Adrenal gland (tissue), 12 donors: ENCODE data around the gene OR4D2. TPM values are rescaled to one million over a fixed set of nuclear protein-coding genes. Genes with fewer than 3 reads are reported as not detected.

Experiments used
- DNase-seq, 7 donors: peaks; one replicate each; pipeline ENCODE4 v3.0.0-alpha.2; 2019 to 2020
- H3K27ac ChIP-seq, 5 donors: fragments of 200-600 bp; sonication (generic) in 4 of 5; 1 replicate in 3 of 5; 2 replicates in 2 of 5; pipeline versions ENCODE4 v1.5.1 to v1.8.0; 2016 to 2020; ENCODE audit warnings: mild to moderate bottlenecking in 1 of 5
- H3K27me3 ChIP-seq: fragments of 200-600 bp; 2 replicates; pipeline ENCODE4 v1.8.0; 2021
- H3K36me3 ChIP-seq, 2 donors: fragments of 200-600 bp; replicated peaks in 1 of 2; 1 replicate in 1 of 2; 2 replicates in 1 of 2; pipeline versions ENCODE4 v1.5.1 to v1.8.0; 2018 to 2022
- H3K4me1 ChIP-seq, 2 donors: fragments of 200-600 bp; replicated peaks in 1 of 2; 1 replicate in 1 of 2; 2 replicates in 1 of 2; pipeline versions ENCODE4 v1.5.1 to v1.8.0; 2018 to 2021
- H3K4me3 ChIP-seq, 4 donors: fragments of 200-600 bp; sonication (generic) in 3 of 4; one replicate each; pipeline ENCODE4 v1.5.1; 2016 to 2018
- H3K9me3 ChIP-seq, 3 donors: fragments of 200-600 bp; sonication (generic) in 1 of 3; replicated peaks in 1 of 3; 1 replicate in 2 of 3; 2 replicates in 1 of 3; pipeline versions ENCODE4 v1.5.1 to v1.8.0; 2016 to 2021
- CTCF ChIP-seq, 6 experiments: fragments of 450-650 bp in 4 of 6; fragments of 200-600 bp in 2 of 6; sonication (generic) in 1 of 6; IDR thresholded peaks; 1 replicate in 5 of 6; 2 replicates in 1 of 6; pipeline versions ENCODE4 v1.5.1 to v1.8.0; 2016 to 2021; ENCODE audit warnings: antibody characterized with exemption in 6 of 6, mild to moderate bottlenecking in 2 of 6, moderate library complexity in 1 of 6
- POLR2A ChIP-seq, 2 donors: fragments of 450-650 bp; IDR thresholded peaks; one replicate each; pipeline ENCODE4 v1.6.1; 2017; ENCODE audit warnings: antibody characterized with exemption in 2 of 2, mild to moderate bottlenecking in 2 of 2, moderate library complexity in 1 of 2
- WGBS, 4 donors: extraction: QIAGEN DNeasy Blood & Tissue Kit in 2 of 4; methylation state at CpG; one replicate each; pipeline versions ENCODE4 v1.1.5 to v1.1.7; 2013 to 2017; 5-methylcytosine and 5-hydroxymethylcytosine counted together
- intact Hi-C, 2 donors: fragments of 100-400 bp; cut with DNase I; formaldehyde crosslinking; loops; one replicate each; pipeline versions ENCODE4 v1.14.1 to v1.15.0; 2022 to 2023
- polyA plus RNA-seq, 3 donors: library from polyadenylated mRNA; stranded (reverse); fragments of 200-250 nt in 2 of 3; fragments of 350-450 nt in 1 of 3; fragmentation: Illumina TruSeq in 1 of 3; extraction: RNeasy Lipid Tissue Mini Kit (QIAGEN cat#74804) in 1 of 3; gene quantifications; one replicate each; pipeline ENCODE4 v1.2.3, GENCODE V29; 2013 to 2014
- total RNA-seq, 9 donors: library from RNA; depleted of rRNA in 4 of 9; stranded (reverse); fragments of >200 nt in 4 of 9; fragments of 120-200 nt in 1 of 9; fragmentation: NEBNext Ultra II Directional in 1 of 9; extraction: Animal tissue kit (Norgen Biotek cat#: 25700) in 1 of 9; gene quantifications; one replicate each; pipeline versions ENCODE4 v1.1.0 to v1.2.4, GENCODE V29; 2013 to 2023
- donor health status: healthy with polysubstance abuse.
- donor health status: Bipolar disorder and iron deficiency.
- donor health status: DM: yes; HTN: yes; CAD: no.
- donor health status: DM: no; HTN: no; CAD: no.
- donor health status: DM: no; HTN: no; CAD: no.
- donor health status: DM: yes; HTN: yes; CAD: no.

The OR4D2 gene
- total and polyA plus RNA-seq, 12 donors = not detected

GRCh38 chr17:58153046-58153445, 13.7 kb upstream of the OR4D2 start:
- Histone ChIP-seq H3K4me1 (peaks cover 0 to 8% of the 10 kb centered on the region in 2 donors), H3K27ac (peak overlapping the region in 1 of 5 donors; percentile 17), H3K27me3 (peaks cover 42% of the 10 kb centered on the region), H3K4me3 (no peak overlapping the region), H3K9me3 (no peaks in the 10 kb centered on the region), H3K36me3 (no peaks in the 10 kb centered on the region)
- 49 to 65% (median 55%) methylated on average over 2 of the region's 2 CpGs for WGBS, 4 donors
- intact Hi-C loops = no loop called here
- TF ChIP-seq CTCF (IDR thresholded peaks at IDR 0.05) (no peak), POLR2A (IDR thresholded peaks at IDR 0.05) (no peak)
- peak in 2 of 7 donors; percentile 19 to 20 for DNase-seq

- no peaks in the 10 kb centered on the region for H3K36me3 ChIP-seq
- peaks cover 0 to 8% of the 10 kb centered on the region in 2 donors for H3K4me1 ChIP-seq
- H3K4me3 ChIP-seq = no peak overlapping the region
- no peak for DNase-seq
- intact Hi-C loops = no loop called here
- no peak for TF ChIP-seq CTCF (IDR thresholded peaks at IDR 0.05)
- no peak for TF ChIP-seq POLR2A (IDR thresholded peaks at IDR 0.05)
- H3K9me3 ChIP-seq = no peaks in the 10 kb centered on the region
- H3K27ac ChIP-seq = peak overlapping the region in 1 of 5 donors; percentile 17
- peaks cover 42% of the 10 kb centered on the region for H3K27me3 ChIP-seq
Measured at GRCh38 chr17:58153671-58154070, 13.1 kb upstream of the OR4D2 start.

- WGBS, 4 donors = 3 to 8% (median 3%) methylated on average over 12 to 65 of the region's 65 CpGs
- Histone ChIP-seq H3K36me3 (no peaks in the 10 kb centered on the region), H3K4me1 (peaks cover 0 to 8% of the 10 kb centered on the region in 2 donors), H3K9me3 (no peaks in the 10 kb centered on the region), H3K27ac (no peak overlapping the region), H3K27me3 (peaks cover 46% of the 10 kb centered on the region), H3K4me3 (peak overlapping the region in 2 of 4 donors; percentile 3 to 43)
- intact Hi-C loops = no loop called here
- peak in 3 of 7 donors; percentile 2 to 21 (median 8) for DNase-seq
- TF ChIP-seq POLR2A (IDR thresholded peaks at IDR 0.05) (no peak), CTCF (IDR thresholded peaks at IDR 0.05) (no peak)
Measured at GRCh38 chr17:58156839-58157803, 9.7 kb upstream of the OR4D2 start.

GRCh38 chr17:58158181-58158580, 8.6 kb upstream of the OR4D2 start:
- Histone ChIP-seq H3K9me3 (no peaks in the 10 kb centered on the region), H3K4me3 (no peak overlapping the region), H3K36me3 (no peaks in the 10 kb centered on the region), H3K27ac (no peak overlapping the region), H3K27me3 (peaks cover 41% of the 10 kb centered on the region), H3K4me1 (peaks cover 0 to 8% of the 10 kb centered on the region in 2 donors)
- TF ChIP-seq CTCF (IDR thresholded peaks at IDR 0.05) = no peak
- no peak for TF ChIP-seq POLR2A (IDR thresholded peaks at IDR 0.05)
- 63 to 75% (median 69%) methylated on average over 2 of the region's 2 CpGs for WGBS, 4 donors
- intact Hi-C loops = no loop called here
- DNase-seq = no peak
